C4-2B (cell line): Measurements from ENCODE around the gene KAT8.

Experiments
- H3K27ac ChIP-seq: fragments of 450-650 bp; 2 replicates; pipeline ENCODE4 v1.5.1; 2017
- CTCF ChIP-seq: fragments of 450-650 bp; conservative IDR thresholded peaks from 2 replicates; pipeline ENCODE4 v1.5.1; 2017; ENCODE audit warnings: mild to moderate bottlenecking
- ZFX ChIP-seq: fragments of 450-650 bp; IDR thresholded peaks from 2 replicates; pipeline ENCODE4 v1.6.1; 2017

The KAT8 gene

DNA sequence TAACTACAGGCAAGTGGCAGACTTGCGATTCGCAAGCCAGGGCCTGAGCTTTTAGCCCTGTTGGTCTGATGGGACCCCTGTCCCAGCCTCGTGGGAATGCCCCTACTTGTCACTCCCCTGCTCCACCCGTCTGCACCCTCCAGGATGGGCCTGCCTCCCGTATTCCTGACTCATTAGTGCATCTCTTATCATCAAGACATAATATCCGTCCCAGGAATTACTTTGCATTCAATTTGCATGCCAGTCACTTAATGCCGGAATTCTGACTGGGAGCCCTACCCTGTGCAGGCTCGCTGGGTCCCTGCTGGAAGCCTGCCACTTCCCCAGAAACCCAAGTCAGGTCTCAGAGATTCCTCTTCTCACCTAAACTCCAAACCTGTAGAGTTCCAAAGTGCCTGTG lies 32.1 kb upstream of the KAT8 start:
- TF ChIP-seq ZFX = no peak
- no peak for TF ChIP-seq CTCF
- H3K27ac ChIP-seq = no peak overlapping the region

- no peak for TF ChIP-seq ZFX
These were observed 31.4 kb upstream of the KAT8 start for GRCh38 chr16:31085873-31086628.

DNA sequence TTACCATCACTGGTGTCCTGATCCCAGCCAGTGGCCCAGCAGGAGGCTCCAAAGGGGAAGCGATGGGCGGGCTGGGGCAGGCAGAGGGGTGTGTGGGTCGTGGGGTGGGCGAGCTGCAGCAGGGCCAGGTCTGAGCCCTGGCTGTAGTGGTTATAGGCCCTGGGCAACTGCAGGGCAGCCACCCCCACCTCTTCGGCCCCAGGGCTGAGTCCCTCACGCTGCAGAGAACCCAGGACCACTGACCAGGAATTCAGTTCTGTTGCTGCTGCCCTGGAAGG lies 30.9 kb upstream of the KAT8 start:
- no peak overlapping the region for H3K27ac ChIP-seq
- TF ChIP-seq ZFX = no peak
- no peak for TF ChIP-seq CTCF

More at GRCh38 chr16:31085873-31086628, 31.4 kb upstream of the KAT8 start:
- H3K27ac ChIP-seq = no peak overlapping the region

DNA sequence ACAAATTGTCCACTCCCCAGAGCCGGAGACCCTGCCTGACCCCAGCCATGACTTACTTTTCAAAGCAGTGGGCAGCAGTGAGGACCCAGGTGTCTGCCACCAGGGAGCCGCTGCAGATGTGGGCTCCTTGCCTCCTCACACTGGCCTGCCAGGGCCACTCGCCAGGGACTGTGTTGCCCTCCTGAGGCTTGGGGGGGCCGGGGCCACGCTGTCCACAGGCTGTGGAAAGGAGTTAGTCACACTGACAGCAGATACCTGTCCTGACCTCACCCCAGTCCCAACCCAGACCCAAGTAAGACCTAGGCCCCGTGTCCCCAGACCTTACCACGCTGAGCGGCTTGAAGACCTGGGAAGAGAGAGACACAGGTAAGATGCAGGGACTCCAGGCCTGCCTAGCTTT lies 30.0 kb upstream of the KAT8 start:
- TF ChIP-seq CTCF (no peak), ZFX (no peak)
- H3K27ac ChIP-seq = no peak overlapping the region

- TF ChIP-seq CTCF (no peak), ZFX (no peak)
- H3K27ac ChIP-seq = no peak overlapping the region
These were observed 29.5 kb upstream of the KAT8 start for GRCh38 chr16:31087971-31088370.

GRCh38 chr16:31088459-31089183 lies 28.8 kb upstream of the KAT8 start, which contains the start of gene PRSS53:
Gene PRSS53 (minus strand): TSS chr16:31088943. CDS start chr16:31088809, 134 bp downstream.
- H3K27ac ChIP-seq = no peak within 1 kb of the TSS
- no peak for TF ChIP-seq ZFX
- TF ChIP-seq CTCF = no peak

DNA sequence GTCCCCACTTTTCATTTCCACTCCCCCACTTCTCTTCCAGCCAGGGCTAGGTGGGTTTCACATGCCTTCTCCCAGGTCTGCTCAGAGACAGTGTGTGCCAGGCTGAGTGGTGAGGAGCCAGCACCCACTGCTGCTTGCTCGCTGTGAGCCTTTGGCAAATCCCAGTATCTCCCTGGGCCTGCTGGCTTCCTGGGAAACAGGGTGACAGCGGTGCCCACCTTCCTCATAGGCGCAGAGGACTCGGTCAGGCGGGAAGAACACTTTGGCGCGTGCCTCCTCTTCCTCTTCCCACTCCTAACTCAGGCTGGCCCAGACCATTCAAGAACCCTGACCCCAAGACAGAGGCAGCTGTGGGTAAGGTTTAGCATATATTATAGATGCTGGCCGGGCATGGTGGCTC lies 28.3 kb upstream of the KAT8 start:
- TF ChIP-seq ZFX = no peak
- TF ChIP-seq CTCF = no peak

GRCh38 chr16:31090540-31090939 lies 26.9 kb upstream of the KAT8 start:
- no peak overlapping the region for H3K27ac ChIP-seq
- TF ChIP-seq CTCF (no peak), ZFX (no peak)

More for the DNA sequence above, 28.3 kb upstream of the KAT8 start:
- H3K27ac ChIP-seq = no peak overlapping the region
